CMK (cell line): ENCODE measurements around the gene AKIP1.
"Not testable (repeated sequence)": the region's sequence is repeated elsewhere in the genome, so short reads cannot be mapped to it uniquely, and the experiment has no call there.

Source experiments
- DNase-seq: peaks from one replicate; pipeline ENCODE4 v3.0.0-alpha.2; 2010; ENCODE audit warnings: low read depth

Gene AKIP1, protein sequence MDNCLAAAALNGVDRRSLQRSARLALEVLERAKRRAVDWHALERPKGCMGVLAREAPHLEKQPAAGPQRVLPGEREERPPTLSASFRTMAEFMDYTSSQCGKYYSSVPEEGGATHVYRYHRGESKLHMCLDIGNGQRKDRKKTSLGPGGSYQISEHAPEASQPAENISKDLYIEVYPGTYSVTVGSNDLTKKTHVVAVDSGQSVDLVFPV

DNA sequence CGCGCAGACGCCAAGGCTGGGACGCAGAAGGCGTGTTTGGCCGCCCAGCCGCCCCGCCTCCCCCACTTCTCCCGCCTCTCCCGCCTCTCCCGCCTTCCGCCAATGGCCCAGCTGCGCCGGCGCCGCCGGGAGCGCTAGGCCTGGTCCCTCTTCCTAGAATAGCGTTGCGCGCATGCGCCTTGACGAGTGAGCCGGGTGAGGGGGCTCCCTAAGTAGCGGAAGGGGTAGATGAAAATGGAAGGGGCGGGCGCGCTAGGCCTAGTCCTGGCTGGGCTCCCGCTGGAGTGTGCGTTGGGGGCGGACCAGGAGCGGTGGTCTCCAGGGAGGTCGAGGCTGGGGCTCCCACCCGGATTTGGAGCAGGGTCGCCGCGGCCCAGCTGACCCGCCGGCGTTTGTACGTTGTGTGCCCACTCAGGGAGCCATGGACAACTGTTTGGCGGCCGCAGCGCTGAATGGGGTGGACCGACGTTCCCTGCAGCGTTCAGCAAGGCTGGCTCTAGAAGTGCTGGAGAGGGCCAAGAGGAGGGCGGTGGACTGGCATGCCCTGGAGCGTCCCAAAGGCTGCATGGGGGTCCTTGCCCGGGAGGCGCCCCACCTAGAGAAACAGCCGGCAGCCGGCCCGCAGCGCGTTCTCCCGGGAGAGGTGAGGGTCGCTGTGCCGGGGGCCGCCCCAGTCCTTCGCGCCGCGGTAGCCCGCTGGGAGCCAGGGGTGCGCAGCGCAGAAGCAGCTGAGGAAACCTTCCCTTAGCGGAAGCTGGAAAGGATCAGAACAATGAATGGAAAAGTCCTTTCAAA lies at the start of gene AKIP1:
AKIP1 (plus strand) TSS at position 161 of the 795 bp plus-strand sequence; CDS start at position 422, 261 bp downstream.
- peak; percentile 93 for DNase-seq

DNA sequence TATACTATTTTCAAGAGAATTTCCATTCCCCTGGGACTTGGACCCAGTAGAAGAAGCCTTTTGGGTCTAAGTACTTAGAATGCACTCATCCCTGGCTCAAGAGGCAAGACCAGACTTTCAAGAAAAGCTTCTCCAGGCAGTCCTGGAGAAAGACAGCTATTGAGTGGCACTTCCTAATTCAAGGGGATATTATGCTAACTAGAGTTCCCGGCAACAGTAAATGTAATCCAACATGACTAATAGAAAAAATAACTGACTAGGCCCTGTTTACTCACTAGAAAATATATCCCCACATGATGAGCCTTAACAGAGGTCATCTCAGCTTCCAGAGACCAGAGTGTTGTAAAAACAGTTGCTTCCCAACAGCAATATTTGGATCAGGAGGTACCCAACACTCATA lies 47.2 kb upstream of the AKIP1 start:
- DNase-seq: no peak

DNA sequence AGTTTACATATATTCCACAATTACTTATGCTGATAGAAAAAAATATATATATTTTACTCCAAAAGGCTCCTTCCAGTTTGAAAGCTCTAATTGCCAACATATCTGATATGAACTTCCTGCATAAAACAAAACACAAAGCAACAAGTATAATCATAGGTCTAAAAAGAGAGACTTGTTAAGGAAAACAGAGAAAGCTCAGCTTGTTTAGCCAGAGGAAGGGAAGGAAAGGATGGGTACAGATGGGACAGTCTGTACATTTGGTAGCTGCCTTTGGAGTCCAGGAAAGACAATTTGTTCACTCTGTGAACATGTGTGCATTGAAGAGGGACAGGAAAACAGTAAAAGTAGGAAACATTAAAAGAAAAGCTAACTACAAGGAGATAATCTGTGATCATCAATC lies 45.7 kb upstream of the AKIP1 start:
- DNase-seq: no peak

DNA sequence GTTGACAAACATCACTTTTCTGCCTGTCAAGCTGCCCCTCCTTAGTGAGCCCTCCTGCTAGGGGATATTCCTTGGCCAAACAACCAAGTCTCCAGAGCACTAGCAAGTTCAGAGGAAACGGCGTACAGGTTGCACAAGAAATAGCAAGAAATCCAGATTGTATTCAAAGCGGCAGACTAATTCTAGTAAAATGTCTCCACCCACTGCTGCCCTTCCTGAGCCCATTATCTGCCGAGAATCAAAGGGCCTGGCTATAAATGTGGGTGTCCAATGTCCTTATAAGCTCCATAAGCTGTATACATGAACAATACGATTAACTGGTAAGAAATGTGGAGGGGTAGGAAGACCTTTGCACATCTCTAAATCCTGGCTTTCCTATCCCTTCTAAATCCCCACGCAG lies 44.0 kb upstream of the AKIP1 start:
- DNase-seq: no peak

DNA sequence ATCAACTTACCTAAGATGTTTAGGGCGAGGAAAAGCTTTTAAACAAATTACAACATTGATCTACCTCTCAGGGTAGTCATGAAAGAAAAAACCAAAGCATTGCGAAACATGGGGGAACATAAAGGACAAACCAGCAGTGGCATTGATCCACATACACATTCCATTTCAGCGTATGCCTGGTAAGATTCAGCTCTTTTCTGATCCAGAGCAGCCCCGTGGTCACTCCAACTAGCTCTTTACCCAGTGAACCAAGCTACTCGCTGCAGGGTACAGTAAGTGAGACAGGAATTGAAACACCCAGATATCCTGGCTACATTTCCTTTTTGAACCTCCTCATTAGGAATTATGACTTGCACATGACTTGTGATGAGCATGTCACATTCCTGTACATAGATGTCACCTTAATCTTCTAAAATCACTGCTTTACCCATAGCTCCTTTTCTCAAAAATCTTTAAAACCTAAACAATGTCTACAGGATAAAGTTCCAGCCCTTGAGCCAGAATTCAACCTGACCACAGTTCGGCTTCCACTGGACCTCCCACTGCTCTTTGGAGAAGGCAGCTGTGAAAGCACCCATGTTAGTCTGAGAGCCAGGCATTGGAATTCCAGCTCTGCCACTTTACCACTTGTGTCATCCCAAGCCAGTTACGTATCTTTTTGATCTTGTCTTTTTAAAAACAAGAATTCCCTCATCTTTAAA lies 42.9 kb upstream of the AKIP1 start:
- no peak for DNase-seq

DNA sequence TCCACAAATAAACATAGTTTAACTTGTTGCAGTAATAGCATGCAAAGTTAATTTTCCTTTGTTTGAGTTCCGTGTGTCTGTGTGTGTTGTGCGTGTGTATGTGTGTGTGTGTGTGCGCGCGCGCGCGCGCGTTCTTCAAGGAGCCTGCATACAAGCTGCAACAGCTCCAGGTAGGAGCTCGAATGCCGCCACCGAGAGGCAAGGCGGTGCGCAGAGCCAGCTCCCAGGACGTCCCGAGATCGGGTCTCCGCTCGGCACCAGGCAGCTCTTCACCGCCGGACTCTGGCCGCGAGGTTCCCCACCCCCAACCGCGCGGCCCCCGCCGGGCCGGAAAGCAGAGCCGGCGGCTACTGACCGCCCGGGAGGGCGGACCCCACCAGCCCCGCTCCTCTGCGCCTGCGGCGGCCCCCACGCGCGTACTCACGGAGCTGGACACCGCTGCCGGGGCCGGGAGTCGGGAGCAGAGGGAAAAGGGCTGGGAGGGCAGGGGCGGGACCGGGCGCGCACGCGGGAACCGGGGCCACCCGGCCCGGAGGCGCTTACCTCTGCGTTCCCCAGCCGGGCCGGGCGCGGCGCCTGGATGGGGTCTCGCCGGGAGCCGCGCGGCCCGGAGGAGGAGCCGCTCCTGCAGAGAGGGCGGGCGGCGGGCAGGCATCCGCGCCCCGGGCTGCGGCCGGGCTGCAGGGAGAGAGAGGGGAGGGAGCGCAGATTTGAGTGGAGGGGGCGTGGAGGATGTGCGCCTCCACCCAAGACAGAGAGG lies 40.4 kb upstream of the AKIP1 start:
- DNase-seq: no peak

DNA sequence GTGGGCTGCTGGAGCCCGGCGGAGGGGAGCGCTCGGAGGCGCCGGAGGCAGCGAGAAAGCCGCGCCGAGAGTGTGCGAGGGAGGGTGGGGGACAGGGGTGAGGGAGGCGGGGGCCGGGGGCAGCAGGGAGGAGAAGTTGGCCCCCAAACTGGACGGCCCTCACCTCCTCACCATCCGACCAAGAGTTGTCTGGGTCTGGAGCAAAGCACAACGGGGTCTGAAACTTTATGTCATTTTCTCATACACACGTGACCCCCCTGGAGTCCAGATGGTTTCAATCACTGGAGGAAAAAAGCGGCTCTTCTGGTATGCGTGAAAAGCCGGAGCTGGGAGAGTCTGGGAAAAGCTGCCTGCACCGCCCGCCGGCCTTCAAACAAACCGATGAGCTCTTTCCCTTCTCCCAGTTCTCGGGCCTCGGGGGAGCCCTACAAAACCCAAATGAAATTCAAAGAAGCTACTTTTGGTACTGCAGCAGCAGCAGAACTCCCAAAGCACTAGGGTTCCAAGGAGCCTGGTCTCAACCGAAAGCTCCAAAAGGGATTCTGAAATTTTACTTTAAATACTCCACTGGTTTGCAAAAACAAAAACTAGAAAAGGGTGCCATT lies 39.7 kb upstream of the AKIP1 start:
- DNase-seq: no peak

DNA sequence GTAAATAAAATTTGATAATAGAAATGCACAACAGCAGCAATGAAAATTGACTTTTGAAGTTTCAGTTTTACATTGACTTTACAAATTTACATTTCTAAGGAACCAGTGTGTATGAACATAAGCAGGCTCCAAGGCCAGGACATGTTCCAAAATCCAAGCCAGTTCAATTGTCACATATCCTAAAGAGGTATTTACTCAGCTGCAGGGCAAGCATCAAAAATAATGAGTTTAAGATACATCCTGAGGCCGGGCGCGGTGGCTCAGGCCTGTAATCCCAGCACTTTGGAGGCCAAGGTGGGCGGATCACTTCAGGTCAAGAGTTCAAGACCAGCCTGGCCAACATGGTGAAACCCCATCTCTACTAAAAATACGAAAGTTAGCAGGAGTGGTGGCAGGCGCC lies 39.0 kb upstream of the AKIP1 start:
- no peak for DNase-seq

DNA sequence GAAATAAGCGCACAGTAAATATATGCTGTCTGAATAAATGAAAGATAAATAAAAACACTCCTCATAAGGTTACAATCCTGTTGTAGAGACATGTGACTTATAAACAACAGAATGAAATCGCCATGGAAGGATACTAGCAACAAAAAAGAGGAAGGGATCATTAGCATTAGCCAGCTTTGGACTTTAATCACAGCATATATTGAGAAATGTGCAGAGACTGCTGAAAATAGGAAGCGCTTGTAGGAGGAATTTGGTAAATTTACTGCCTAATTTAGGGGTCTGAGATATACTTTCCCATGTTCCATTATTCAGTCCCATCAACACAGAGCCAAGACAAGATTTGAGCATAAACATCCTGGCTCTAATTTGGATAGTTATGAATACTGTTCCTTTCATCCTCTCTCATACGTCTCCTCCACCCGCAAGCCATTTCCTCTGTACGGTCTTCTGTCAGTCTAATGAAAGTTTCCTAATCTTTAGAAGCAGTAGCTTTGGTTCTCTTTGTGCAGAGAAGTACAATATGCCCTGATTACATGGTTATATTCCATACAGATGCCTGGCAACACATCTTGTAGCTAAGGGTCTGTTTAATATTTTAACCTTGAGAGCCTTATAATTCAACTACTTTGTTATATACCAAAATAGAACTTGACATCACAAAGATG lies 37.1 kb upstream of the AKIP1 start:
- DNase-seq: no peak

DNA sequence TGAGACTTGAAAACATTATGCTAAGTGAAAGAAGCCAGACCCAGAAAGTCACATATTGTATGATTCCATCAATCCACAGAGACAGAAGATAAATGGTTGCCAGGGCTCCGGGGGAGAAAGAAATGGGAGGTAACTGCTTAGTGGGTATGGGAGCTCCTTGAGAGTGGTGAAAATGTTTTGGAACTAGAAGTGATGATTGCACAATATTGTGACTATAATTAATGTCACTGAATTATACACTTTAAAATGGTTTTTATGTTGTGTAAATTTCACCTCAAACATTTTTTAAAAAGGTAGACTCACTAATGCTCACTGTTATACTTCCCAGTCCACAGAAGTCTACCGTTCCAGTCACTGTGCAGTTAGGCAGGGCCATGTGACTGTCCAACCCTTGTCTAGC lies 32.2 kb upstream of the AKIP1 start:
- DNase-seq: no peak

DNA sequence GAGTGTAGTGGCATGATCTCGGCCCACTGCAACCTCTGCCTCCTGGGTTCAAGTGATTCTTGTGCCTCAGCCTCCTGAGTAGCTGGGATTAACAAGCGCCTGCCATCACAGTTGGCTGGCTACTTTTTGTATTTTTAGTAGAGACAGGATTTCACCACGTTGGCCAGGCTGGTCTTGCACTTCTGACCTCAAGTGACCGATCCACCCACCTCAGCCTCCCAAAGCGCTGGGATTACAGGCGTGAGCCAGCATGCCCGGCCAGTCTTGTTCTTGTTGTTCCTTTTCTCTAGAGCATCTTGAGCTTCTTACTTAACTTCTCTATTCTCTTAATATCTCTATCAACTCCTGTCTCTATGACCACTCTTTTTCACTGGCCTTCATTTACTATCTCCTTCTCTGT lies 29.4 kb upstream of the AKIP1 start:
- DNase-seq: not testable (repeated sequence)

DNA sequence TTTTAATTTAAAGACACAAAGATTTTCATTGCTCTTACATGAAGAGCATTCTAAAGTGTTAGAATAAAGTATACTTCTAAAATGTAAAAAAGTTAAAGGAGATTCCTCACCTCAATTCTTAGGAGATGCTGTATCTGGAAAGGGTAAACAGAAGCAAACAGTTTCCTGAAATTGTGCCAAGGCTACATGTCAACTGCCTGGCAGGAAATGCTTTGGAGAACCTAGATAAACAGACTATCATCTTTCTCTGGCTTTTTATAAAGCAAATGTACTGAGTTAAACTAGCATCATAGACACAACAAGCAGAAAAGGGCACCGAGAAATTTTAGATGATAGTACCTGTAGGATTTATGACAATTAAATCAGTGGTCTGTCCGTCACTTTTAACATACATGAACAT lies 24.7 kb upstream of the AKIP1 start:
- no peak for DNase-seq

DNA sequence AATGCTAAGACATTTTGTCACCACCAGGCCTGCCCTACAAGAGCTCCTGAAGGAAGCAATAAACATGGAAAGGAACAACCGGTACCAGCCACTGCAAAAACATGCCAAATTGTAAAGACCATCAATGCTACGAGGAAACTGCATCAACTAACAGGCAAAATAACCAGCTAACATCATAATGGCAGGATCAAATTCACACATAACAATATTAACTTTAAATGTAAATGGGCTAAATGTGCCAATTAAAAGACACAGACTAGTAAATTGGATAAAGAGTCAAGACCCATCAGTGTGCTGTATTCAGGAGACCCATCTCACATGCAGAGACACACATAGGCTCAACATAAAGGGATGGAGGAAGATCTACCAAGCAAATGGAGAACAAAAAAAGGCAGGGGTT lies 19.8 kb upstream of the AKIP1 start:
- DNase-seq: not testable (repeated sequence)

DNA sequence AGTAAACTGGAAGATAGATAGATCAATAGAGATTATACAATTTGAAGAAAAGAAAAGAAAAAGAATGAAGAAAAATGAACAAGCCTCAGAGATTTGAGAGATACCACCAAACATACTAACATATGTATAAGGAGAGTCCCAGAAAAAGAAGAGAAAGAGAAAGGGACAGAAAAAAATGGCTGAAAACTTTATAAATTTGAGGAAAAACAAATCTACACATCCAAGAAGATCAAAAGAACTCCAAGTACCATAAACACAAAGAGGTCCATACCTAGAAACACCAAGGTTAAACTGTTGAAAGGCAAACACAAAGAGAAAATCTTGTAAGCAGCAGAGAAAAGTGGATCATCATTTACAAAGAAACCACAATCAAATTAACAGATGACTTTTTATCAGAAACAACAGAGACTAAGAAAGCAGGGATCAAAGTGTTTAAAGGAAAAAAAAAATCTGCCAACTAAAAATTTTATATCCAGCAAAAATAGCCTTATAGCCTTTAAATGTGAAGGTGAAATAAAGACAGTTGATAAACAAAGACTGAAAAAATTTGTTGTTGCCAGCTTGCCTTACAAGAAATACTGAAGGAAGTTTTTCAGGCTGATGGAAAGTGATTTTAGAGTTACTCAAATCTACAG lies 11.8 kb upstream of the AKIP1 start:
- DNase-seq: no peak

DNA sequence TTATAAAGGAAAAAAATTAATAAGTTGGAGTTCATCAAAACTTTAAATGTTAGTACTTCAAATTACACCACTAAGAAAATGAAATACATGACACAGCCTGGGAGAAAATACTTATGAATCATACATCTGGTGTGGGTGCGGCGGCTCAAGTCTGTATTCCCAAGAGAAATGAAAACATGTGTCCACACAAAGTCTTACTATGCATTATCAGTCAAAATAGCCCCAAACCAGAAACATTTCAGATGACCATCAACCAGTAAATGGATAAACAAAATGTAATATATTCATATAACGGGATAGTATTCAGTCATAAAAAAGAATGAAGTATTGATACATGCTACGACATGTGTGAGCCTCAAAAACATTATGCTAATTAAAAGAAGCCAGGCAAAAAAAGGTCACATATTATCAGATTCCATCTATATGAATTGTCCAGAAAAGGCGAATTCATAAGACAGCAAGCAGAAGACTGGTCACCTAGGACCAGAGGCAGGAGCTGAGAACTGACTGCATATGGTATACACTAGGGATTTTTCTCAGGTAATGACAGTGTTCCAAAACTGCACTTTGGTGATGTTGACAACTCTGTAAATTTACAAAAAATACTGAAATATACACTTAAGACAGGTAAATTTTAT lies 5.3 kb upstream of the AKIP1 start:
- no peak for DNase-seq

DNA sequence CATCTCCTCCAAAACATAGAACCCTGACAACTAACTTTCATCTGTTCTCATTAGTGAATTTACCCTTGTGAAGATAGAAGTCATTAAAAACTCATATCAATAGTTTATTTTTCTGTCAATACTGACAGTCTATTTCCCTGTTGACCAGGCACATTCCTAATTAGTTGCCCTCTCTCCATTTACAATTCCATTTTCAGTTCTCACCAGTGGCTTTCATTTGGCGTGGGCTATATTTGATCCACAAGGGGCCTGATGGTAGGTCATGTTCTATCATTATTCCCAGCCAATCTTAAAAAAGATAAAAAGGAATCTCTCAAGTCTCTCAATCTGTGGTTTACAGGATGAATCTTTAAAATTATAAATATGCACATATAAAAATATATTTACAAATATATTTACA lies 3.9 kb upstream of the AKIP1 start:
- no peak for DNase-seq

DNA sequence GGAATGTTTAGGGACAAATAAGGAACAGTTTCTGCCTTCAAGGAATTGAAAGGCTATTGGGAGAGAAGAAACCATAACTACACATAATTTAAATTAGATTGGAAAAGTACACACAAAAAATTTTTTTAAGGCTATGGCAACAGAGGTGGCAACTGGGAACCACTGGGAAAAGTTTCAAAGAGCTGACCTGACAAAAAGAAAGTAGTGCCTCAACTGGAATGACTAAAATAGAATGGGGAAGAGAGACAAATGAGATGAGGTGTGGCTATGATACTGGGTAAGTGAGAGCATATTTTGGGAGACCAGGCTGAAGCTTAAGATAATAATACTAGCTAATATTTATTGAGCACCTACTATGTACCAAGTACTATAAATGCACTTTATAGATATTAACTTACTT lies 2.9 kb upstream of the AKIP1 start:
- DNase-seq: no peak

DNA sequence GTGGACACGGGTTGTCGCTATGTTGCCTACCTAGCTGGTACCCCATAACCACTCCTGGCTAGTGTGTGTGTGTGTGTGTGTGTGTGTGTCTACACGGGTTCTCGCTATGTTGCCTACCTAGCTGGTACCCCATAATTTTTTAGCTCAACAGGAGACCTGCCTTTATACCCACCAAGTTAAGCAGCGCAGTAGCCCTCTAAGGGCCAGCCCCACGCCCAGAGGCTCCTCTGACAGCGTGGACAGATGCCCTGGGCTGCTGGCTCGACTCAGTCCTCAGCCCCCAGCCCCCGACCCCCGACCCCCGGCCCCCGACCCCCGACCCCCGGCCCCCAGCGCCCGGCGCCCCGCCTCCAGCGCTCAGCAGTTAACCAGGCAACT lies 351 bp upstream of the AKIP1 start:
- no peak for DNase-seq

DNA sequence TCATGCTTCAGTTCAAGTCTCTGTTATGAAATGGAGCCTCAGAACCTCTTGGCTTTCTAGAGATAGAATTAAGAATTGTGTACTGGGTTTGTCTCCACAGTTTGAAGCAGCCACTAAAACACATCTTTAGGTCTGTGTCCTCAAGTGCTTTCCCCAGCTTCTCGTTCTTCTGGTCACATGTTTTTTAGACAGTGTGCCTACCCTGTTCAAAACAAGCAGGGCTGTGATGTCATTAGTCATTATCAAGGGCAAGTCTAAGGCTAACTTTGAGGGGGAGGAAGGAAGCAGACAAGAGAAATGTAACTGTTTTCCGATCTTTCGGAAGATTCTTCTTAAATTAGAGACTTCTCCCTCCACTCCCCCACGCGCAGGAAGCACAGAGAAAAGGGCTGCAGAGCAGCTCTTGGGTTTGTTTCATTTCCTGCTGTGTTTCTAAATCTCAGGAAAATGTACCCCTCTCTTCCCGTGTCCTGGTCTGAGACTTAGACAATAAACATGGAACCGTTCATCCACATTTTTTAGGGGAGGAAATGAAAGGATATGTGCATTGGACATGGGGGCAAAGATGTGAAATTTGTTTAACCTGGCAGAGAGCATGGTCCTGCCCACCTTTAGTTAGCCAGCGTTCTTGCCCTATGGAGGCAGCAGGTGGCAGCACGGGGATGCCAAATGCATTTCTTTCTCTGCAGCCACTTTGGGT lies 3.1 kb downstream of the AKIP1 start:
- DNase-seq: peak; percentile 57

DNA sequence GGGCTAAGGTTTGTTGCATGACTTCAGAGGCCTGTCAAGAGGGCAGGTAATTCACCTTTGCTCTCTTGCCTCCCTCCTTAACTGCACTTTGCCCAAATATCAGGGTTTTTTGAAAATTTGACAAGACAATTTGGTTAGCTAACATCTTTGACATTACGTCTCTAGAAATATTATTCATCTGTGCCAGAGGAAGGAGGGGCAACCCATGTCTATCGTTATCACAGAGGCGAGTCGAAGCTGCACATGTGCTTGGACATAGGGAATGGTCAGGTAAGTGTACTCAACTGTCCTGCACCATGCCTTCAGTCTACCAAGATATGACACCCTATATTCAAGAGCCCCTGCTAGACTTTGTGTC lies 3.7 kb downstream of the AKIP1 start:
- no peak for DNase-seq
